Ovary (tissue), 9 donors: ENCODE data around the gene ANKS1B. TPM values are rescaled to one million over a fixed set of nuclear protein-coding genes. Genes with fewer than 3 reads are reported as not detected.

ENCODE experiments used
- DNase-seq, 5 donors: peaks; one replicate each; pipeline ENCODE4 v3.0.0-alpha.2; 2019 to 2020
- H3K27ac ChIP-seq, 2 donors: fragments of 200-600 bp; one replicate each; pipeline versions ENCODE4 v1.5.1 to v1.8.0; 2019 to 2022
- H3K27me3 ChIP-seq: fragments of 200-600 bp; one replicate; pipeline ENCODE4 v1.8.0; 2022
- H3K36me3 ChIP-seq: fragments of 200-600 bp; sonication (generic); one replicate; pipeline ENCODE4 v1.5.1; 2019
- H3K4me1 ChIP-seq: one replicate; pipeline ENCODE4 v1.8.1; 2013; ENCODE audit warnings: mild to moderate bottlenecking, moderate library complexity; ENCODE audit not compliant: insufficient read depth
- H3K4me3 ChIP-seq: fragments of 200-600 bp; sonication (generic); one replicate; pipeline ENCODE4 v1.5.1; 2017
- H3K9me3 ChIP-seq, 2 donors: fragments of 200-600 bp in 1 of 2; sonication (generic) in 1 of 2; one replicate each; pipeline versions ENCODE4 v1.5.1 to v1.8.1; 2013 to 2019; ENCODE audit warnings: mild to moderate bottlenecking in 1 of 2, moderate library complexity in 1 of 2
- CTCF ChIP-seq, 3 donors: fragments of 450-650 bp in 2 of 3; fragments of 200-600 bp in 1 of 3; IDR thresholded peaks; one replicate each; pipeline versions ENCODE4 v1.5.1 to v1.8.0; 2016 to 2022; ENCODE audit warnings: antibody characterized with exemption in 3 of 3, mild to moderate bottlenecking in 1 of 3
- EP300 ChIP-seq: sonication (generic); formaldehyde crosslinking; IDR thresholded peaks from one replicate; pipeline ENCODE4 v1.6.1; 2017; ENCODE audit warnings: antibody characterized with exemption
- POLR2A ChIP-seq: fragments of 450-650 bp; IDR thresholded peaks from one replicate; pipeline ENCODE4 v1.6.1; 2017; ENCODE audit warnings: antibody characterized with exemption, mild to moderate bottlenecking, moderate library complexity
- WGBS, 3 donors: extraction: QIAGEN DNeasy Blood & Tissue Kit in 1 of 3; methylation state at CpG; one replicate each; pipeline versions ENCODE4 v1.1.5 to v1.1.7; 2013 to 2017; 5-methylcytosine and 5-hydroxymethylcytosine counted together
- intact Hi-C, 4 donors: fragments of 100-400 bp; cut with DNase I; formaldehyde crosslinking; loops; one replicate each; pipeline versions ENCODE4 v1.11.0 to v1.15.1; 2022 to 2023
- polyA plus RNA-seq, 2 donors: library from polyadenylated mRNA; stranded (reverse); fragments of 200-250 nt in 1 of 2; fragments of 350-450 nt in 1 of 2; fragmentation: Illumina TruSeq in 1 of 2; extraction: RNeasy Lipid Tissue Mini Kit (QIAGEN cat#74804) in 1 of 2; gene quantifications; one replicate each; pipeline ENCODE4 v1.2.3, GENCODE V29; 2013 to 2014
- total RNA-seq, 7 donors: library from RNA; depleted of rRNA in 2 of 7; stranded (reverse); fragments of >200 nt in 2 of 7; fragmentation: NEBNext Ultra II Directional in 3 of 7; extraction: Animal tissue kit (Norgen Biotek cat#: 25700) in 3 of 7; gene quantifications; one replicate each; pipeline versions ENCODE4 v1.1.0 to v1.2.4, GENCODE V29; 2016 to 2023
- donor health status: DM: no; HTN: no; CAD: no; lungs with moderate emphysema.
- donor health status: DM: no; HTN: no; CAD: no.
- donor health status: Bipolar disorder and iron deficiency.
- donor health status: DM: yes; HTN: yes; CAD: no.
- donor health status: DM: no; HTN: no; CAD: no.
- donor health status: DM: yes; HTN: yes; CAD: no.

ANKS1B gene
- total and polyA plus RNA-seq, 9 donors, result 0.80 to 34.9 (median 7.7) TPM

- H3K4me1 ChIP-seq, result no peaks in the 10 kb centered on the region
- no peaks in the 10 kb centered on the region for H3K9me3 ChIP-seq
- WGBS, 3 donors, result 93 to 100% (median 95%) methylated on average over 2 of the region's 2 CpGs
- TF ChIP-seq EP300, result no peak
- no peak for TF ChIP-seq CTCF (IDR thresholded peaks at IDR 0.05)
- no peak for TF ChIP-seq POLR2A
- no peak overlapping the region for H3K4me3 ChIP-seq
- intact Hi-C loops, result no loop called here
- H3K36me3 ChIP-seq, result no peaks in the 10 kb centered on the region
- H3K27me3 ChIP-seq, result no peaks in the 10 kb centered on the region
- no peak for DNase-seq
- H3K27ac ChIP-seq, result no peak overlapping the region
Observed at GRCh38 chr12:99834710-99835109, 150.0 kb downstream of the ANKS1B start.

DNA sequence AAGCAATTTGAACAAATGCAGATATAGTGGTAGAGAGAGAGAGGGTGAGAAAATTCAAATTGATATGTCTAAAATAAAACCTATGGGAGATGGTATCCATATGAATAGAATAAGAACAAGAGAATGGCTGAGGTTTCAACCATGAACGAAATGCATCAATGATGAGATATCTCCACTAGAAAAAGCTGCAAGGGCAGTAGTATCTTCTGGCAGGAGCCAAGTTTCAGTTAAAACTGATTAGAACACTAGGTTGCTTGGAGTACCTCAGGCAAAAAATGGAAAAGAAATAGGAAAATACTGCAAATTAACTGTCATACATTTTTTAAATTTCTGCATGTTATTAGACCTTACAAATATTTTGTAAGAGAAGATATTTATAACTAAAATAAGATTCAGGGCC, 151.3 kb downstream of the ANKS1B start:
- WGBS, 3 donors, result 43 to 57% (median 56%) methylated on average over 1 of the region's 1 CpG
- no peak for TF ChIP-seq CTCF (IDR thresholded peaks at IDR 0.05)
- TF ChIP-seq EP300, result no peak
- TF ChIP-seq POLR2A, result no peak
- Histone ChIP-seq H3K27ac (no peak overlapping the region), H3K4me3 (no peak overlapping the region), H3K27me3 (no peaks in the 10 kb centered on the region), H3K36me3 (no peaks in the 10 kb centered on the region), H3K9me3 (no peaks in the 10 kb centered on the region), H3K4me1 (no peaks in the 10 kb centered on the region)
- intact Hi-C loops, result no loop called here
- no peak for DNase-seq

DNA sequence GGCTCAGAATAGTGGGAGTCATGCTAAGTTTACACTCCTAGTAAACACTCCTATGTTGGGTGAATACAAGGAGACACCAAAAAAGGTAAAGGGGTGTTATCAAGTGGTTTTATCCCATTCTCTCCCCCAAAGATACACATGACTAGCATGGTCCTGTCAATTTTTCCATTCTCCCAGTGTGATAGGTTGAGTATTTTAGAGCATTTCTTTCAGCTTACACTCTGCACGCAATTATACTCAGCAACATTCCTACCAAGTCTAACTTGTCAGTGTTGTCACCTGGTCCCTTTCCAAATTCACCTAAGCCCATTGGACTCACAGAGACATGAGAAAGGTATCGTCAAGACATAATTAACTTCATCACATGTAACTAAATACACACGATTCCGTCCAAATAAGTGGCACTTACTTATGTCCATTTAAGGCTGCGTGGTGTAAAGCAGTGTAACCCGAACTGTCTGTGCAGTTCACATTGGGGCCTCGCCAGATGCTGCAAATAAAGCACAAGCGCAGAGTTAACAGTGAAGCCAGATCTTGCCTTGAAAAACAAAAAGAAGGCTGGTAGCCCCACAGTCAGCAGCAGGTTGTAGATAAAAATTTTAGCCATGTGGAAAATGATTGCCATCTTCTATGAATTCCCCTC, 159.7 kb downstream of the ANKS1B start:
- no peaks in the 10 kb centered on the region for H3K36me3 ChIP-seq
- H3K4me3 ChIP-seq, result no peak overlapping the region
- no peaks in the 10 kb centered on the region for H3K4me1 ChIP-seq
- no peak for TF ChIP-seq CTCF (IDR thresholded peaks at IDR 0.05)
- no peak for TF ChIP-seq POLR2A
- no peak for TF ChIP-seq EP300
- no peaks in the 10 kb centered on the region for H3K27me3 ChIP-seq
- WGBS, 3 donors, result 73 to 80% (median 74%) methylated on average over 8 of the region's 8 CpGs
- H3K9me3 ChIP-seq, result no peaks in the 10 kb centered on the region
- DNase-seq, result no peak
- no peak overlapping the region for H3K27ac ChIP-seq
- intact Hi-C loops, result no loop called here

DNA sequence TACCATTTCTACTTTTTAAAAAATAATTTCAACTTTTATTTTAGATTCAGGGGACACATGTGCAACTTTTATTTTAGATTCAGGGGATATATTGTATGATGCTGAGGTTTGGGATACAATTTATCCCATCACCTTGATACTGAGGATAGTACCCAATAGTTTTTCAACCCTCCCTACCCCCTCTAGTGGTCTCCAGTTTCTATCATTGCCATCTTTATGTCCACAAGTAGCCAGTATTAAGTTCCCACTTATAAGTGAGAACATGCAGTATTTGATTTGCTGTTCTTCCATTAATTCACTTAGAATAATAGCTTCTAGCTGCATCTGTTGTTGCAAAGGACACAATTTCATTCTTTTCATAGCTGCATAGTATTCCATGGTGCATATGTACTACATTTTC, 162.5 kb downstream of the ANKS1B start:
- DNase-seq, result no peak
- no peak for TF ChIP-seq EP300
- TF ChIP-seq POLR2A, result no peak
- TF ChIP-seq CTCF (IDR thresholded peaks at IDR 0.05), result no peak
- intact Hi-C loops, result no loop called here
- Histone ChIP-seq H3K27ac (no peak overlapping the region), H3K27me3 (no peaks in the 10 kb centered on the region), H3K4me1 (no peaks in the 10 kb centered on the region), H3K36me3 (no peaks in the 10 kb centered on the region), H3K4me3 (no peak overlapping the region), H3K9me3 (no peaks in the 10 kb centered on the region)
